LoVo (cell line): ENCODE measurements around the gene TRNAU1AP.
"Not testable (repeated sequence)": the region's sequence is repeated elsewhere in the genome, so short reads cannot be mapped to it uniquely, and the experiment has no call there.

Source experiments
- DNase-seq: peaks from one replicate; pipeline ENCODE4 v3.0.0-alpha.2; 2016; ENCODE audit warnings: low spot score

TRNAU1AP gene

GRCh38 chr1:28552758-28553663, at the start of gene TRNAU1AP:
TRNAU1AP (plus strand) TSS chr1:28553085; CDS start chr1:28553111, 26 bp downstream.
- peak; percentile 97 for DNase-seq

DNA sequence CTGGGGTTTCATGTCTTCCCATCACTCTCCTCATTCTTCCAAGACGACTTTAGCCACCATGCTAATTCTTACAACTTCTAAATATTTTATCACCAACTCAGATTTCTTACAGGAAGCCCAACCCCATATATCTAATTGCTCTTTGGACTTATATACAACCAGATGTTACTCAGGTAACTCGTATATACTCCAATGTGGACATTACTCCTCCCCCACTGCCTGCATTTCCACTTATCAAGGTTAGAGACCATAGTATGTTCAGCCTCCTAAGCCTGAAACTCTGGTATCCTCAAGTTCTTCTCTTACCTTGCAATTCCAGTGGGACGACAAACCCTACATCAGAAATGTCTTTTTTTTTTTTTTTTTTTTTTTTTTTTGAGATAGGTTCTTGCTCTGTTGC, 49.8 kb upstream of the TRNAU1AP start:
- DNase-seq = no peak

GRCh38 chr1:28505406-28506187, 47.3 kb upstream of the TRNAU1AP start, which contains the start of gene RCC1:
RCC1 (plus strand) TSS chr1:28506043; CDS start chr1:28529867, 23,824 bp downstream.
- peak; percentile 99 for DNase-seq

- peak; percentile 29 for DNase-seq
Measured at GRCh38 chr1:28506907-28507246, 46.0 kb upstream of the TRNAU1AP start.

DNA sequence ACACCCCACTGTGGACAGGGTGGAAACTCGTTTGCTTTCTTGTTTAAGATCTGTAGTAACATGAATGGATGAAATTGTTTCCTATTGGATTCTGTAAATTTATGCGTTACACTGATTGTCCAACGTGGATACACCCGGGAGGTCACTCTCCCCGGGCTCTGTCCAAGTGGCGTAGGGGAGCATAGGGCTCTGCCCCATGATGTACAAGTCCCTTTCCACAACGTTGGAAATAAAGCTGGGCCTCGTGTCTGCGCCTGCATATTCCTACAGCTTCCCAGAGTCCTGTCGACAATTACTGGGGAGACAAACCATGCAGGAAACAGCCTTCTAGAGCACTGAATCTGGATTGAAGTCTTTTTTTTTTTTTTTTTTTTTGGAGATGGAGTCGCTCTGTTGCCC, 45.6 kb upstream of the TRNAU1AP start:
- DNase-seq = peak; percentile 28

- DNase-seq = peak; percentile 37
Measured at GRCh38 chr1:28507646-28508434, 45.0 kb upstream of the TRNAU1AP start.

GRCh38 chr1:28508435-28508754, 44.5 kb upstream of the TRNAU1AP start:
- DNase-seq = no peak

DNA sequence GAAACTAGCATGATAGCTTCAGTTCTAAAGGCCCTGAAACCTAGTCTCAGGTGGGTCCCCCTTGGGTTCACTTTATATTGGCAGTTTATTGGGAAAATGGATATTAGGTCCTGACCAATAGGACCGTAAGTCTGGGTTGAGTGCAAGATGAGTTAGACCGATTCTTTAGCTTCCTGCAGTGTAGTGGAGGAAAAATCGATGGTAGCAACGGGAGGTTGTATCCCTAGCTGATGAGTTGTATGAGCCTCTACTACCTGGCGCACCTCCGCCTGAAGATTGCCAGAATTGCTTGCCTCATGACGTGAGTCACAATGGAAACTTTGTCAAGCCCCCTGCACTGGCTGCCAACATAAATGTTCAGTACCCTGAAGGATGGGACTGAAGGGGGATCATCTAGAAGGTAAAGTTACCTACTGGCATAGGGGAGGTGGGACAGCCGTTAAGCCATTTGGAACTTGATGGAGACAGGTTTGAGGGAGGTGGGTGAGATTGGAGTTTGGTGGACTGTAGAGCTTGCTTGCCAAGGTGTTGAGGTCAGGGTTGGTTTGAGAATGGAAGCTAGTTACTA, 43.1 kb upstream of the TRNAU1AP start:
- peak; percentile 57 for DNase-seq

- DNase-seq = peak; percentile 69
Measured at GRCh38 chr1:28510273-28510969, 42.5 kb upstream of the TRNAU1AP start.

DNA sequence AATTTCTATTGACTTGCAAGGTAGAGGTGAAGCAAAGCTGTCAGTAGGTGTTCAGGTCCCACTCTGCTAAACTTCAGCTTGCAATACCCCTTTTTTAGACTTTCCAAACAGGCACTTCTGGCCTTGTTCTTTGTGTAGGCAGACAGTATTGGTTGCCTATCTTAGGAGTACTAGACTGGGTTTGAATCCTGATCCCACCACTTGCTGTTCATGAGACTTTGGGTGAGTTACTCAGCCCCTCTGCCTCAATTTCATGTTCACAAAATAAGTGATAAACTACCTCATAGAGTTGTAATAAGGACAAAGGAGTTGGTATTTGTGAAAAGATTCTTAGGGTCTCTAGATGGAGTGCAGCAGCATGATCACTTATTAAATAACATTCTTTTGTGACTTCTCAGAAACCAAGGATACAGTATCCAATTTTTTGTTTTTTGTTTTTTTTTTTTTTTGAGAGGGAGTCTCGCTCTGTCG, 41.9 kb upstream of the TRNAU1AP start:
- no peak for DNase-seq

DNA sequence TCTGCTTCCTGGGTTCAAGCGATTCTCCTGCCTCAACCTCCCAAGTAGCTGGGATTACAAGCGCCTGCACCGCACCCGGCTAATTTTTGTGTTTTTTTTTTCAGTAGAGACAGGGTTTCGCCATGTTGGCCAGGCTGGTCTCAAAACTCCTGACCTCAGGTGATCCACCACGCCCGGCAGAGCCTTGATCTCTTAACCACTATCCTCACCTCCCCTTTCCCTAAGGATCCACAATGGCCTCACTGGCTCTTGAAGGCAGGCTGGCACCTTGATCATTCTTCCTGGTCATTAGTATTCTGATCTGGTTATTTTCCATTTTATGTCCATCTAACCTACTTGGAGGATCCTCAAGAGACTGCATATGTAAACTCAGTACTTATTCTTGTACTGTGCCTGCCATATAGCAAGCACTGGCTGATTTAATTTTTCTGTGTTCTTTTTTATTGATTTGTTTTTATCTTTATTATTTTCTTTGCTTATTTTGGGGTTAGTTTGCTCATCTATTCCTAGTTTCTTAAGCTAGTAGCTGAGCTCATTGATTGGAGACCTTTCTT, 40.8 kb upstream of the TRNAU1AP start:
- DNase-seq = no peak

- DNase-seq = not testable (repeated sequence)
Measured at GRCh38 chr1:28514445-28514933, 38.4 kb upstream of the TRNAU1AP start.

GRCh38 chr1:28516518-28516956, 36.3 kb upstream of the TRNAU1AP start:
- no peak for DNase-seq

DNA sequence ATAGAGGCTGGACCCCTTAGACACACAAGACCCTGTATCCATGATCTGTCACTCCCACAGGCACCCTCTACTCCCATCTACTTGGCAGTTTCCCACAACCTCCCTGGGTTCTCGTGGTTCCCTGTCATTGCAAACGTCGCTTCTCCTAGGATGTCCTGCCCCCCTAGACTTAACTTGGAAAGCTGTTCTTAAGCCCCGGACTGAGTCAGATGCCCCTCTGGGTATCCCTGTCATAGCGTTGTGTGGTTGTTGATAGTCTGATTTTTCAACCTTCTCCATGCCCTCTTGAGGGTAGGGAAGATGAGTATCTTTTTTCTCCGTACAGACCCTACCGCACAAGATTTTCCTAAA, 35.3 kb upstream of the TRNAU1AP start:
- DNase-seq = no peak

DNA sequence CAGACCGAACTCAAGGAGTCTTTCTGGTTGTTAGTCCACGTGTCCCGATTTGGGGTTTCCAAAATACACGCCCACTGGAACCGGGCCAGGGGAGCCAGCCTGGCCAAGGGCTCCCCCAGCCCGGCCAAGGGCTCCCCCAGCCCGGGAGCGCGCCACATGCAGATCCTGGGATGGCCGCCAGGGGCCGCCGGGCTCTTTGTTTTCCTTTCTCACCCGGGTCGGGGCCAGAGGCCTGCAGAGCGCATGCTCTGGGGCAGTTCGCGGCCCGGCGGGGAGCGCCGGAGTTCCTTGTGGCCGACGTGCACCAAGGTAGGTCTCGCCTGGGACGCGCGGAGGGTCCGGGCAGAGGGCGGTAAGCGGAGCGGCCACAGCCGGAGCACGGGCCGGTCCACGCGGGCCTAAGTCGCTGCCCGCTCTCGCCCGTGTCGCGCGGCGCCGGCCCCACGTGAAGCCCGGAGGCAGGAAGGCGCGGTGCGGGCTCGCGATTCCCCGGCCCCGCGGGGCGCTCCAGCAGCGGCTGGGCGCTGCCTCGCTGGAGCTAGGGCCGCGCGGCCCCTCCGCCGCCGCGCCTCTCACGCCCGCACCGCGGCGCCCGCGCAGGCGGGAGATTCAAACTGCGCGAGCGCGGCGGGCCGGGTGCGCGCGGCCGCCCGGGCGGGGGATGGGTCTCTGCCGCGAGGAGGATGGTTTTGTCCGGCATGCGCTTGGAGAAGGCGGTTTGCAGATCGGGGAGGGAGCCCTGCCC, 34.7 kb upstream of the TRNAU1AP start:
- peak; percentile 87 for DNase-seq

DNA sequence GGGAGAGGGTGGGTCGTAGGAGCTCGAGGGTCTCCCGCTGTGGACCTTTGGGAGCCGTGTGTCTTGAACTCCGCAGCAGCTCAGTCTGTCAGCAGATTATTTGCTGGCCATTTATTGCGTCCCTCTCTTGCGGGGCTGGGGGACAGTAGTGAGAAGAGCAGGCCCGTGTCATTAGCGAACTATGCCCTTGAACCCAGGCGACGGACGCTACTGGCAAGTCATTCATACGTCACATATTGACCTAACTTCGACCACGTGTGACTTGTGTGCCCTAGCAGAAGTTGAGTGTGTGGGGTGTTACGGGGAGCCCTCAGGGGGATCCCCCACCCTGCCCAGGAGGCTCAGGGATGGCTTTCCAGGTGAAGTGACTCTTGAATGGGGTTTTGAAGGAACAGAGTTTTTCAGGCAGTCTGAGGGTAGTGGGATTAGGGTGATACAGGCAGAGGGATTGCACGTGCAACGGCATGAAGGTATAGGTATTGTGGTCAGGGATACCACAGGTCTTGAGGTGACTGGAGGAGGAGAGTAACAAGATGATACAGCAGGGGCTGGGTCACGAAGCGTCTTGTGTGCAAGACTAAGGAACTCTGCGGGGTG, 34.0 kb upstream of the TRNAU1AP start:
- peak; percentile 32 for DNase-seq

DNA sequence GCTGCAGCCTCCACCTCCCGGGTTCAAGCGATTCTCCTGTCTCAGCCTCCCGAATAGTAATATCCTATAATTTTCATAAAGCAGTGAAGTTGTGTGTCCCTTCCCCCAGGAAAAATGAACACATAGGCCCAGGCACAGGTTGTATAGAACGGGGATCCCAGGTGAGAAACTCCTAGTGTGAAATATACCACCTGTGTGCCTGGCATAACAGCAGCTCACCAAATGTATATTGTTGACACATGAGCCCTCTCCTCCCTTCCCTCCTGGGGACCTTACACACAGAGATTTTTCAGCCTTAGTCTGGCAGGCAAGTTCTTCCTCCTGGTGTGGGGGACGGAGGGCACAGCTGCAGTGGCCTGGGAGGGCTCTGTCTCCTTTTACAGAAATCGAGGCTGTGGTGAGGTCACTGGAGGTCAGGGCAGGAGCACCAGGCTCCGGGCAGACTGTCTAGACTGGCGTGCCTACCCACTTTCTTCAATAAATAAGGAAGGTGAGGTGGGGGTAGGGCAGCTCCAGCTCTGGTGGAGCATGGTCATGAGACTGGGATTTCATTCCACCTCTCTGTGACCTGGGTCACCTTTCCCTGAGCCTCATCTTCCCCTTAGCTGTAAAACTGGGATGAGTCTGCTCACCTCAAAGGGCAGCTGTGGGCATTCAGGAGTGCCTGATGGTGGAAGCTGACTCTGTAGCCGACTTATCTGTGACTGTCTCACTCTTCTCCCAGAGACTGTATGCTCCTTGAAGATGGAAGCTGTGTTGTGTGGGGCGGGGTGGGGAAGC, 32.7 kb upstream of the TRNAU1AP start:
- no peak for DNase-seq

- not testable (repeated sequence) for DNase-seq
Measured at GRCh38 chr1:28520796-28521195, 32.1 kb upstream of the TRNAU1AP start.
